ENCODE results near the gene RALGAPA2. TPM values are rescaled to one million over a fixed set of nuclear protein-coding genes. Genes with fewer than 3 reads are reported as not detected.

RALGAPA2 gene
- total RNA-seq, 1 experiment from 2014 or later = 13.4 TPM

- no TSS peak for BruUV-seq (replicated peaks)
- POLR2A ChIA-PET = no interaction called here
- DNase-seq (ENCODE audit: low read depth, low spot score) (no peak), ATAC-seq (no peak)
- Histone ChIP-seq H3K27ac (ENCODE audit: low read length) (no peak overlapping the region), H3K4me3 (ENCODE audit: low read depth in 2 of 2, low read length in 2 of 2) (no peak overlapping the region), H3K4me1 (ENCODE audit: control insufficient read depth, insufficient read depth, low read length) (no peaks in the 10 kb centered on the region), H3K9me3 (ENCODE audit: control insufficient read depth, insufficient read depth, low read depth, low read length) (no peaks in the 10 kb centered on the region), H3K36me3 (ENCODE audit: control insufficient read depth, insufficient read depth, low read length) (no peaks in the 10 kb centered on the region), H3K27me3 (ENCODE audit: control insufficient read depth, insufficient read depth, low read length) (no peaks in the 10 kb centered on the region)
- TF ChIP-seq, protein P1, sequence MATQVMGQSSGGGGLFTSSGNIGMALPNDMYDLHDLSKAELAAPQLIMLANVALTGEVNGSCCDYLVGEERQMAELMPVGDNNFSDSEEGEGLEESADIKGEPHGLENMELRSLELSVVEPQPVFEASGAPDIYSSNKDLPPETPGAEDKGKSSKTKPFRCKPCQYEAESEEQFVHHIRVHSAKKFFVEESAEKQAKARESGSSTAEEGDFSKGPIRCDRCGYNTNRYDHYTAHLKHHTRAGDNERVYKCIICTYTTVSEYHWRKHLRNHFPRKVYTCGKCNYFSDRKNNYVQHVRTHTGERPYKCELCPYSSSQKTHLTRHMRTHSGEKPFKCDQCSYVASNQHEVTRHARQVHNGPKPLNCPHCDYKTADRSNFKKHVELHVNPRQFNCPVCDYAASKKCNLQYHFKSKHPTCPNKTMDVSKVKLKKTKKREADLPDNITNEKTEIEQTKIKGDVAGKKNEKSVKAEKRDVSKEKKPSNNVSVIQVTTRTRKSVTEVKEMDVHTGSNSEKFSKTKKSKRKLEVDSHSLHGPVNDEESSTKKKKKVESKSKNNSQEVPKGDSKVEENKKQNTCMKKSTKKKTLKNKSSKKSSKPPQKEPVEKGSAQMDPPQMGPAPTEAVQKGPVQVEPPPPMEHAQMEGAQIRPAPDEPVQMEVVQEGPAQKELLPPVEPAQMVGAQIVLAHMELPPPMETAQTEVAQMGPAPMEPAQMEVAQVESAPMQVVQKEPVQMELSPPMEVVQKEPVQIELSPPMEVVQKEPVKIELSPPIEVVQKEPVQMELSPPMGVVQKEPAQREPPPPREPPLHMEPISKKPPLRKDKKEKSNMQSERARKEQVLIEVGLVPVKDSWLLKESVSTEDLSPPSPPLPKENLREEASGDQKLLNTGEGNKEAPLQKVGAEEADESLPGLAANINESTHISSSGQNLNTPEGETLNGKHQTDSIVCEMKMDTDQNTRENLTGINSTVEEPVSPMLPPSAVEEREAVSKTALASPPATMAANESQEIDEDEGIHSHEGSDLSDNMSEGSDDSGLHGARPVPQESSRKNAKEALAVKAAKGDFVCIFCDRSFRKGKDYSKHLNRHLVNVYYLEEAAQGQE (IDR thresholded peaks at IDR 0.05; ENCODE audit: insufficient read depth in 1 of 2, low read depth in 2 of 2, low read length in 1 of 2) = no peak
- intact Hi-C loops (cut with micrococcal nuclease; ENCODE audit: unreplicated experiment) (no loop called here), in situ Hi-C loops (cut with HindIII; ENCODE audit: low pct_unique_long_range_greater_than_20kb, low sequenced_read_pairs) (no loop called here)
- CTCF ChIA-PET = no interaction called here
These were observed 26.8 kb downstream of the RALGAPA2 start for GRCh38 chr20:20685635-20686034.

DNA sequence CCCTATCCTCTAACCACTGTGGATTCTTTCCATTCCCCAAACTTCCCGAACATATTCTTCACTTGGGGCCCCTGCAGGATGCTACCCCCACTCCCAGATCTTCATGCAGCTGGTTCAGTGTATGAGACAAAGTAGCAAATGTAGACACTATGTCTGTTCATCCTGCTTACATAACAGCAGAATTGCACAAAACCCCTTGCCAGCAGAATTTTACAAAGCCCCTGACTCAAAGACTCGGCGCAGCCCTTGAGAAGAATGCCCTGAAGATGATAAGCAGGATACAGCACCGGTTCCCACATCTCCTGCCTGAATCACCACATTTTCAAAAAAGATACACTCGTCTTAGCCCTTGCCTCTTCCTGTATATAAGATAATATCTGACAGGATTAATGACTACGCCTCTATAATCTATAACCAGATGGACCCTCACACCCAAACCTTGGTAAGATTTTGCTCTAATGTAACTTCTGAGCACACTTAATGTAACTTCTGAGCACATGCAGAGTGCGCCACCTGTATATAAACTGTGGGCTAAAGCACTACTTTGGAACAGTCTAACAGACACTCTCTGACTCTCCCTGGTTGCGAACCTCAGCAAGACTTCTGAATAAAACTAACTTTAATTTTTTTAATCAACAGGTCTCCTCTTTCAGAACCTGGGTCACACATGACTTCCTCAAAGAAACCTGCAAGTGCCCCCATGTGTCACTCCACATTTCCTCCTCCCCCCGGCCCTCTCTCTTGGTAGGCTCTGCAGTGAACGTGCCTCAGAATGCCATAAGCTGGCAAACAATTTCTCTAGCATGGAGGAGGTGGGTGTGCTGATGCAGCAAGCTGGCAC lies 28.7 kb downstream of the RALGAPA2 start:
- no peak overlapping the region for H3K4me3 ChIP-seq (ENCODE audit: low read depth in 2 of 2, low read length in 2 of 2)
- ATAC-seq = no peak
- in situ Hi-C loops (cut with HindIII; ENCODE audit: low pct_unique_long_range_greater_than_20kb, low sequenced_read_pairs) = no loop called here
- no TSS peak for BruUV-seq (replicated peaks)
- no peaks in the 10 kb centered on the region for H3K27me3 ChIP-seq (ENCODE audit: control insufficient read depth, insufficient read depth, low read length)
- intact Hi-C loops (cut with micrococcal nuclease; ENCODE audit: unreplicated experiment) = no loop called here
- H3K36me3 ChIP-seq (ENCODE audit: control insufficient read depth, insufficient read depth, low read length) = no peaks in the 10 kb centered on the region
- CTCF ChIA-PET = no interaction called here
- H3K4me1 ChIP-seq (ENCODE audit: control insufficient read depth, insufficient read depth, low read length) = no peaks in the 10 kb centered on the region
- TF ChIP-seq TCF7L2 (IDR thresholded peaks at IDR 0.05; ENCODE audit: low read depth, low read length) = no peak
- TF ChIP-seq POLR2AphosphoS5 (IDR thresholded peaks at IDR 0.05; ENCODE audit: low read depth, low read length) = no peak
- TF ChIP-seq CTCF (IDR thresholded peaks at IDR 0.05) = no peak
- TF ChIP-seq, protein P1 (IDR thresholded peaks at IDR 0.05; ENCODE audit: insufficient read depth in 1 of 2, low read depth in 2 of 2, low read length in 1 of 2) = no peak
- no peak for TF ChIP-seq SIN3A (IDR thresholded peaks at IDR 0.05; ENCODE audit: borderline replicate concordance, insufficient read depth, low read depth, low read length)
- no peak for DNase-seq (ENCODE audit: low read depth, low spot score)
- POLR2A ChIA-PET = no interaction called here
- no peaks in the 10 kb centered on the region for H3K9me3 ChIP-seq (ENCODE audit: control insufficient read depth, insufficient read depth, low read depth, low read length)
- H3K27ac ChIP-seq (ENCODE audit: low read length) = no peak overlapping the region

Measured in Panc1 (cell line).